Hematopoietic multipotent progenitor cell (in vitro differentiated cells): ENCODE data around the gene FAM53C. TPM values are rescaled to one million over a fixed set of nuclear protein-coding genes. Genes with fewer than 3 reads are reported as not detected.
"Not testable (repeated sequence)": the region's sequence is repeated elsewhere in the genome, so short reads cannot be mapped to it uniquely, and the experiment has no call there.

Experiments
- DNase-seq, 3 donors: peaks; one replicate each; pipeline ENCODE4 v3.0.0-alpha.2; 2011 to 2015; ENCODE audit warnings: low read depth in 2 of 3, low spot score in 2 of 3
- total RNA-seq: library from RNA; depleted of rRNA; stranded (reverse); fragments of >200 nt; gene quantifications from one replicate; pipeline ENCODE4 v1.2.3, GENCODE V29; 2012

FAM53C gene
- total RNA-seq, 1 donor = 69.7 TPM

GRCh38 chr5:138389332-138389731, 51.3 kb downstream of the FAM53C start:
- DNase-seq = no peak

GRCh38 chr5:138389911-138390310, 51.8 kb downstream of the FAM53C start:
- DNase-seq = not testable (repeated sequence)

- no peak for DNase-seq
Observed at GRCh38 chr5:138391859-138392386, 53.9 kb downstream of the FAM53C start.

Other genes with a start within 250 kb of the FAM53C start
- 0.27 TPM for gene NME5, start 198.8 kb upstream of the FAM53C start, total RNA-seq
- 31.5 TPM for gene BRD8, start 159.6 kb upstream of the FAM53C start, total RNA-seq
- gene KIF20A, start 159.2 kb upstream of the FAM53C start, total RNA-seq = 2.4 TPM
- 18.9 TPM for gene CDC23, start 124.9 kb upstream of the FAM53C start, total RNA-seq
- 0.27 TPM for gene GFRA3, start 63.6 kb upstream of the FAM53C start, total RNA-seq
- gene CDC25C, start 6.5 kb upstream of the FAM53C start, total RNA-seq = 0.81 TPM
- 50.9 TPM for gene KDM3B, start 14.4 kb downstream of the FAM53C start, total RNA-seq
- gene REEP2, start 100.8 kb downstream of the FAM53C start, total RNA-seq = 2.7 TPM
- 27.2 TPM for gene EGR1, start 127.2 kb downstream of the FAM53C start, total RNA-seq
- 56.3 TPM for gene ETF1, start 205.0 kb downstream of the FAM53C start, total RNA-seq
- 222 TPM for gene HSPA9, start 237.1 kb downstream of the FAM53C start, total RNA-seq